Gastrocnemius medialis (tissue), 4 donors: Measurements from ENCODE around the gene SPC24. TPM values are rescaled to one million over a fixed set of nuclear protein-coding genes. Genes with fewer than 3 reads are reported as not detected.
A peak's percentile ranks its signal among the peaks of the same experiment; 100 is the strongest.
"Not testable (repeated sequence)": the region's sequence is repeated elsewhere in the genome, so short reads cannot be mapped to it uniquely, and the experiment has no call there.

Source experiments
- ATAC-seq, 2 donors: fragments of 150-250 bp; one replicate each; pipeline ENCODE4 v1.9.1; 2016
- DNase-seq, 2 donors: peaks; one replicate each; pipeline ENCODE4 v3.0.0-alpha.2; 2019
- H3K27ac ChIP-seq, 4 donors: fragments of 200-600 bp; sonication (generic); 1 replicate in 1 of 4; 2 replicates in 3 of 4; pipeline ENCODE4 v1.5.1; 2016 to 2018; ENCODE audit warnings: mild to moderate bottlenecking in 2 of 4, moderate library complexity in 1 of 4
- H3K27me3 ChIP-seq, 3 donors: fragments of 200-600 bp; sonication (generic) in 2 of 3; 1 replicate in 1 of 3; 2 replicates in 2 of 3; pipeline versions ENCODE4 v1.5.1 to v1.6.0; 2016 to 2019; ENCODE audit warnings: mild to moderate bottlenecking in 1 of 3, moderate library complexity in 1 of 3
- H3K36me3 ChIP-seq, 2 donors: fragments of 200-600 bp; sonication (generic) in 1 of 2; one replicate each; pipeline ENCODE4 v1.5.1; 2017 to 2018
- H3K4me1 ChIP-seq, 2 donors: fragments of 200-600 bp; sonication (generic) in 1 of 2; one replicate each; pipeline ENCODE4 v1.5.1; 2016 to 2017; ENCODE audit warnings: mild to moderate bottlenecking in 2 of 2
- H3K4me3 ChIP-seq, 4 donors: fragments of 200-600 bp; sonication (generic) in 3 of 4; 1 replicate in 1 of 4; 2 replicates in 3 of 4; pipeline ENCODE4 v1.5.1; 2016 to 2019; ENCODE audit warnings: mild to moderate bottlenecking in 2 of 4
- H3K9me3 ChIP-seq, 3 donors: fragments of 200-600 bp; sonication (generic) in 2 of 3; 1 replicate in 1 of 3; 2 replicates in 2 of 3; pipeline ENCODE4 v1.5.1; 2016 to 2019
- POLR2A ChIP-seq, 2 donors: fragments of 450-650 bp; IDR thresholded peaks; one replicate each; pipeline ENCODE4 v1.6.1; 2017; ENCODE audit warnings: antibody characterized with exemption in 2 of 2, mild to moderate bottlenecking in 2 of 2, moderate library complexity in 2 of 2
- in situ Hi-C, 4 donors: fragments of 200-750 bp; cut with MboI; loops; one replicate each; pipeline versions ENCODE4 v1.15.0 to v1.8.0; 2017; ENCODE audit warnings: low sequenced_read_pairs in 4 of 4
- intact Hi-C: fragments of 100-400 bp; cut with DNase I; formaldehyde crosslinking; loops from one replicate; pipeline ENCODE4 v1.15.1; 2023; ENCODE audit warnings: low total_unique reads
- total RNA-seq, 4 donors: library from RNA; depleted of rRNA; stranded (reverse); fragments of >200 nt; gene quantifications; one replicate each; pipeline versions ENCODE4 v1.1.0 to v1.2.3, GENCODE V29; 2016
- TF ChIP-seq, protein P1 (sequence below), 5 experiments: fragments of 450-650 bp in 3 of 5; fragments of 200-600 bp in 2 of 5; sonication (generic) in 2 of 5; IDR thresholded peaks in 4 of 5; conservative IDR thresholded peaks in 1 of 5; 1 replicate in 4 of 5; 2 replicates in 1 of 5; pipeline ENCODE4 v1.5.1; 2016 to 2019; ENCODE audit warnings: antibody characterized with exemption in 5 of 5, mild to moderate bottlenecking in 3 of 5, moderate library complexity in 3 of 5

The SPC24 gene
- total RNA-seq, 4 donors from 2014 or later: 0.55 to 1.6 TPM; not detected in 2

DNA sequence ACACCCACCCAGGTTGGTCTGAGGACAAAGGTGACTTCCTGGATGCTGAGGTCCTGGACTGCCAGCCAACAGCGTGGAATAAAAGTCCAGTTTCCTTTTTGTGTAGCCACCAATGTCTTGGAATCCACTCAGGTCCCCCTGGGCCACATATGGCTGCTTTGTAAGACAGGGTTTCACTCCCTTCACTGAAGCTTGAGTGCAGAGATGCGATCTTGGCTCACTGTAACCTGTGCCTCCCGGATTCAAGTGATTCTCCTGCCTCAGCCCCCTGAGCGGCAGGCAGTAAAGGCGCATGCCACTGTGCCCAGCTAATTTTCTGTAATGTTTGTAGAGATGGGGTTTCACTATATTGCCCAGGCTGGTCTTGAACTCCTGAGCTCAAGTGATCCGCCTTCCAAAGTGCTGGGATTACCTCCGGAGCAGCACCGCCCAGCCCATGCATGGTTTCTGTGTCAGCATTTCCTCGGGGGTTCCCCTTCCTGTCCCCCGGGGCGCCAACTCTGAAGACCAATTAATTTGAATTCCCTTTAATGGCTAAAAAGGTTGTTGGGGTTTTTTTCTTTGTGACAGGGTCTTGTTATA is 24.2 kb upstream of the SPC24 start:
- Histone ChIP-seq H3K36me3 (peaks cover 0 to 16% of the 10 kb centered on the region in 2 donors), H3K4me3 (no peak overlapping the region), H3K9me3 (no peaks in the 10 kb centered on the region), H3K27ac (peak overlapping the region; percentile 43 to 56 (median 51)), H3K27me3 (no peaks in the 10 kb centered on the region), H3K4me1 (peaks cover 7 to 15% of the 10 kb centered on the region in 2 donors)
- intact Hi-C loops (loop anchor here (2.0 kb wide), 1 partner anchor 15 kb away; no protein-coding TSS in a partner anchor), in situ Hi-C loops (no loop called here)
- ATAC-seq (no peak), DNase-seq (no peak)
- TF ChIP-seq, protein P1, sequence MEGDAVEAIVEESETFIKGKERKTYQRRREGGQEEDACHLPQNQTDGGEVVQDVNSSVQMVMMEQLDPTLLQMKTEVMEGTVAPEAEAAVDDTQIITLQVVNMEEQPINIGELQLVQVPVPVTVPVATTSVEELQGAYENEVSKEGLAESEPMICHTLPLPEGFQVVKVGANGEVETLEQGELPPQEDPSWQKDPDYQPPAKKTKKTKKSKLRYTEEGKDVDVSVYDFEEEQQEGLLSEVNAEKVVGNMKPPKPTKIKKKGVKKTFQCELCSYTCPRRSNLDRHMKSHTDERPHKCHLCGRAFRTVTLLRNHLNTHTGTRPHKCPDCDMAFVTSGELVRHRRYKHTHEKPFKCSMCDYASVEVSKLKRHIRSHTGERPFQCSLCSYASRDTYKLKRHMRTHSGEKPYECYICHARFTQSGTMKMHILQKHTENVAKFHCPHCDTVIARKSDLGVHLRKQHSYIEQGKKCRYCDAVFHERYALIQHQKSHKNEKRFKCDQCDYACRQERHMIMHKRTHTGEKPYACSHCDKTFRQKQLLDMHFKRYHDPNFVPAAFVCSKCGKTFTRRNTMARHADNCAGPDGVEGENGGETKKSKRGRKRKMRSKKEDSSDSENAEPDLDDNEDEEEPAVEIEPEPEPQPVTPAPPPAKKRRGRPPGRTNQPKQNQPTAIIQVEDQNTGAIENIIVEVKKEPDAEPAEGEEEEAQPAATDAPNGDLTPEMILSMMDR (IDR thresholded peaks at IDR 0.05 in 4 of 5, conservative IDR thresholded peaks at IDR 0.05 in 1 of 5): no peak
- no peak for TF ChIP-seq POLR2A (IDR thresholded peaks at IDR 0.05)

DNA sequence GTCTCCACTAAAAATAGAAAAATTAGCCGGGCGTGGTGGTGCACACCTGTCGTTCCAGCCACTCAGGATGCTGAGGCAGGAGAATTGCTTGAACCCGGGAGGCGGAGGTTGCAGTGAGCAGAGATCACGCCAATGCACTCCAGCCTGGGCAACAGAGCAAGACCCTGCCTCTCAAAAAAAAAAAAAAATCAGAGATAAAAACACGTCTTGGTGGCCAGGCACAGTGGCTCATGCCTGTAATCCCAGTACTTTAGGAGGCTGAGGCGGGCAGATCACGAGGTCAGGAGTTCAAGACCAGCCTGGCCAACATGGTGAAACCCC is 23.5 kb upstream of the SPC24 start:
- H3K27ac ChIP-seq: peak overlapping the region in 3 of 4 donors; percentile 43 to 54 (median 48)
- ATAC-seq, H3K27me3 ChIP-seq, H3K4me3 ChIP-seq, in situ Hi-C loops, intact Hi-C loops, DNase-seq, H3K9me3 ChIP-seq: not testable (repeated sequence)
- H3K4me1 ChIP-seq: peaks cover 7 to 15% of the 10 kb centered on the region in 2 donors
- H3K36me3 ChIP-seq: peaks cover 0 to 22% of the 10 kb centered on the region in 2 donors

DNA sequence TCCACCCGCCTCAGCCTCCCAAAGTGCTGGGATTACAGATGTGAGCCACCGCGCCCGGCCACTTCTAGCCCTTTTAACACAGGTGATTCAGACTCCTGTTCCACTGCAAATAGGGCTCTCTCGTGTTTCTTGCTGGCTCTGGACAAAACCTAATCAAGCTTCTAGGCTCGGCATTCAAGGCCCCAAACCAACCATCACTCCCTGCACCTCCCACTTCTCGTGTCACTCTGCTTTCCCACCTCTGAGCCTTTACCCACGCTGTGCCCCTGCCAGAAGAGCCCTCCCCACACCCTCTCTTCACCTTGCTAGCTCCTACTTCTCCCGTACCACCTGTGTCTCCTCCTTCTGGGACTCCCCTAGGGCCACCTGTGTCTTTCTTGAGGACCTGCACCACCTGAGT is 22.0 kb upstream of the SPC24 start:
- no peaks in the 10 kb centered on the region for H3K27me3 ChIP-seq
- intact Hi-C loops (no loop called here), in situ Hi-C loops (no loop called here)
- H3K4me3 ChIP-seq: no peak overlapping the region
- ATAC-seq (no peak), DNase-seq (no peak)
- peaks cover 7 to 15% of the 10 kb centered on the region in 2 donors for H3K4me1 ChIP-seq
- H3K27ac ChIP-seq: no peak overlapping the region
- peaks cover 0 to 32% of the 10 kb centered on the region in 2 donors for H3K36me3 ChIP-seq
- no peaks in the 10 kb centered on the region for H3K9me3 ChIP-seq
- no peak for TF ChIP-seq POLR2A (IDR thresholded peaks at IDR 0.05)
- TF ChIP-seq, protein P1 (IDR thresholded peaks at IDR 0.05 in 4 of 5, conservative IDR thresholded peaks at IDR 0.05 in 1 of 5): no peak

DNA sequence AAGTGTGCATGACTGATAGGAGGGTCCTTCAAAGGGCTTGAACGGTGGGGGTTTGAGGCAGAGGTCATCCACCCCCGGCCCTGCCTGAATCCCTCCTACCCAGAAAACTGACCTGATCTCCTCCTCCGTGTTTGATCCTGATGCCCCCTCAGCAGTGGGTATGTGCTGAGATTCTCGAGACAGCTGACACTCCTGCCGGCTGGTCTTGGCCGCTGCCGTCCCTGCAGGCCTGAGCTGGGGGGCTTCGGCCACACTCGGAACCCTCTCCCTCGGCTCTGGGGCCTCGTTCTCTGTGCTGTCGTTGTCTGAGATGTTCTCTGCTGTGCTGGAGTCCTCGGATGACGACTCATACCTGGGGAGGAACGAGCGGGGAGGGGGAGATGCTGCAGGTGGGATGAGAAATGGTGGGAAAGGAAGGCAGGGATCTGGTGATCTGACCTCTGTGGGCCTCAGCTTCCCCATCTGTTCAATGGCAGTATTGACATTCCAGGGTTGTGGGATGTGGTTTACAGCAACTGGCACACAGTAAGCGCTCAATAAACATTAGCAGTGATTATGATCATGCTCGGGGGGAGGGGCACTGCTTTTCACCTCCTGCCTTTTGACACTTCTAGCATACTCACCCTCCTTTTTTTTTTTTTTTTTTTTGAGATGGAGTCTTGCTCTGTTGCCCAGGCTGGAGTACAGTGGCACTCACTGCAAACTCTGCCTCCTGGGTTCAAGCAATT is 21.0 kb upstream of the SPC24 start:
- Histone ChIP-seq H3K9me3 (no peaks in the 10 kb centered on the region), H3K4me1 (peaks cover 7 to 15% of the 10 kb centered on the region in 2 donors), H3K36me3 (peaks cover 0 to 39% of the 10 kb centered on the region in 2 donors), H3K27ac (no peak overlapping the region), H3K27me3 (no peaks in the 10 kb centered on the region), H3K4me3 (no peak overlapping the region)
- intact Hi-C loops (no loop called here), in situ Hi-C loops (no loop called here)
- DNase-seq (no peak), ATAC-seq (no peak)
- TF ChIP-seq, protein P1 (IDR thresholded peaks at IDR 0.05 in 4 of 5, conservative IDR thresholded peaks at IDR 0.05 in 1 of 5): no peak
- no peak for TF ChIP-seq POLR2A (IDR thresholded peaks at IDR 0.05)

DNA sequence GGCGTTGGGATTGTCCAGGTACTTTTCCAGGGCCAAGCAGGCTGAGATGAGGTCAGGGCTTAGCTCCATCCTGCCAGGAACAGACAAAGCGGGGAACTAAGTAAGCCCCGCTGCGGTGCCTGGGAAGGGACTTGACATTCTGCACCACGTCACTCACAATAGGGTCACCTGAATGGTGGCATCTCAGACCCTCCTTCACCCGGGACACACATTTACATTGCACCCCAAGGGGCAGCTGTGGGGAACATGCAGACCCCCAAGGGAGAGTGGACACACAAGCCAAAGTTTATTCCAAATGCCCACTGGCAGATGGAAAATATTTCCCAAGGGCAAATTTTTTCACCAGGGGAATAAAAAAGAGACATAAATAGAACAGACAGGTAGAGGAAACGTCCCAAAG is 20.3 kb upstream of the SPC24 start:
- TF ChIP-seq, protein P1 (IDR thresholded peaks at IDR 0.05 in 4 of 5, conservative IDR thresholded peaks at IDR 0.05 in 1 of 5): no peak
- TF ChIP-seq POLR2A (IDR thresholded peaks at IDR 0.05): no peak
- DNase-seq: no peak
- no peak overlapping the region for H3K27ac ChIP-seq
- H3K9me3 ChIP-seq: no peaks in the 10 kb centered on the region
- ATAC-seq: no peak
- H3K4me3 ChIP-seq: no peak overlapping the region
- H3K36me3 ChIP-seq: peaks cover 0 to 44% of the 10 kb centered on the region in 2 donors
- no peaks in the 10 kb centered on the region for H3K27me3 ChIP-seq
- peaks cover 7 to 15% of the 10 kb centered on the region in 2 donors for H3K4me1 ChIP-seq
- intact Hi-C loops: no loop called here
- in situ Hi-C loops: no loop called here
